Measurements from ENCODE around the gene CATSPER1. TPM values are rescaled to one million over a fixed set of nuclear protein-coding genes. Genes with fewer than 3 reads are reported as not detected.
A peak's percentile ranks its signal among the peaks of the same experiment; 100 is the strongest.

CATSPER1 gene
- total and polyA plus RNA-seq, 2 of the 13 experiments (the other 11 are each of a cell fraction or from before 2014, with no cell fraction given) = 0.17 TPM; not detected in 1

DNA sequence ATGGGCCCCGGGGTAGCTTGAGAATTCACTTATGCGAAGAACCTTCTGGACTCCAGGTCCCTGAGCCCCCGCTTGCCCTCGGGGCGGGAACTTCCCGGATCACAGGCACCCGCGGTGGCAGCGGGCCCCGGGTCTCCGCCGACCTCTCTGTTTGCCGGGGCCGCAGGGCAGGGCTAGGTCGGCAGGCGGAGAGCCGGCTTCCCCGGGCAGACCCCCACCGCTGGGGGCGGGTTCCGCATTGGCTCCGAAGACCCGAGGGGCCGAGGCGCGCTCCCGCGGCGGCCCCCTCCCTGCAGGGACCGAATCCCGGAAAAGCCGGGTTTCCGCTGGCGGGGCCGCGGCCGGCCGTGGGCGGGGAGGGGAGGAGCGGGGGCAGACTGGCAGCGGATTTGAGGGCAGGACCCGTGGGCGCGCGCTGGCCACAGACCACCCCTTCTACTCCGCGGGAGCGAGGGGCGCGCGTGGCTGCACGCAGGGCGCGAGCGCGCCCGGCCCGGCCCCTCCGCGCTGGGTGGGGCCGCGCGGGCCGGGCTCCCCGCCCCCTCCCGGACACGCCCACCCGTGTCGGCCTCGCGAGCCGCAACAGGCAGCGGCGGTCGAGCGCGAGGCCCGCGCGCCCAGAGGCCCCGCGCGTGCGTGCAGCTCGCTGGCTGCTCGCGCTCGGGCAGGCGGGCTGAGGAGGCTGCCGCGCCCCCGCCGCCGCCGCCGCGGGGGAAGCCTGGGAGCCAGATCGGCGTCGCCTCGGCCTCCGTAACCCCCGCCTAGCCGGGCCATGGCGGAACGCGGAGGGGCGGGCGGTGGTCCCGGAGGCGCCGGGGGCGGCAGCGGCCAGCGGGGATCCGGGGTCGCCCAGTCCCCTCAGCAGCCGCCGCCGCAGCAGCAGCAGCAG is 43.7 kb upstream of the CATSPER1 start, which contains the start of gene PACS1 (continued):
- TF ChIP-seq MLXIP (CRISPR knock-in tag; IDR thresholded peaks at IDR 0.05; ENCODE audit: borderline replicate concordance) (no peak), TGIF2 (CRISPR knock-in tag; IDR thresholded peaks at IDR 0.05) (0 out of 2 replicates have a peak, but pooled peaks have one; percentile 34), AGO1 (IDR thresholded peaks at IDR 0.05; ENCODE audit: low read depth, low read length, poor library complexity, severe bottlenecking) (peak; percentile 51), ARID2 (CRISPR knock-in tag; IDR thresholded peaks at IDR 0.05; ENCODE audit: borderline replicate concordance) (no peak), KLF16 (CRISPR knock-in tag; IDR thresholded peaks at IDR 0.05) (0 out of 4 replicates have a peak, but pooled peaks of 1 of the 2 experiments have one; percentile 55), RNF2 (conservative IDR thresholded peaks at IDR 0.05; ENCODE audit: low read depth) (0 out of 2 replicates have a peak, but pooled peaks have one; percentile 28), NCOA5 (CRISPR knock-in tag; IDR thresholded peaks at IDR 0.05) (no peak), ZNF768 (CRISPR knock-in tag; IDR thresholded peaks at IDR 0.05) (peak; percentile 72; the same call in 1 of the 2 replicates), ZSCAN20 (CRISPR knock-in tag; IDR thresholded peaks at IDR 0.05; ENCODE audit: borderline replicate concordance) (0 out of 2 replicates have a peak, but pooled peaks have one; percentile 43), ZSCAN9 (CRISPR knock-in tag; IDR thresholded peaks at IDR 0.05; ENCODE audit: borderline replicate concordance) (peak; percentile 29; the same call in 1 of the 2 replicates), NFKB2 (CRISPR knock-in tag; IDR thresholded peaks at IDR 0.05; ENCODE audit: borderline replicate concordance) (0 out of 2 replicates have a peak, but pooled peaks have one; percentile 52), ZFP36 (IDR thresholded peaks at IDR 0.05; ENCODE audit: borderline replicate concordance, low read depth, low read length, partially characterized antibody) (no peak), MAZ (IDR thresholded peaks at IDR 0.05; ENCODE audit: borderline replicate concordance, low read depth, low read length) (0 out of 2 replicates have a peak, but pooled peaks have one; percentile 3), MAZ (CRISPR knock-in tag; IDR thresholded peaks at IDR 0.05; ENCODE audit: low read depth) (no peak), KLF15 (CRISPR knock-in tag; IDR thresholded peaks at IDR 0.05; ENCODE audit: borderline replicate concordance) (no peak), POLR2A (IDR thresholded peaks at IDR 0.05; ENCODE audit: insufficient read depth in 1 of 2, low read depth in 2 of 2, low read length in 2 of 2) (peak in 1 of 2 experiments; percentile 46; a peak in 1 of 4 replicates), SIN3A (IDR thresholded peaks at IDR 0.05; ENCODE audit: borderline replicate concordance, low read depth, low read length) (peak; percentile 68; the same call in 1 of the 2 replicates), ETV5 (CRISPR knock-in tag; IDR thresholded peaks at IDR 0.05; ENCODE audit: borderline replicate concordance) (0 out of 2 replicates have a peak, but pooled peaks have one; percentile 45)
- TF ChIP-seq, protein P1, sequence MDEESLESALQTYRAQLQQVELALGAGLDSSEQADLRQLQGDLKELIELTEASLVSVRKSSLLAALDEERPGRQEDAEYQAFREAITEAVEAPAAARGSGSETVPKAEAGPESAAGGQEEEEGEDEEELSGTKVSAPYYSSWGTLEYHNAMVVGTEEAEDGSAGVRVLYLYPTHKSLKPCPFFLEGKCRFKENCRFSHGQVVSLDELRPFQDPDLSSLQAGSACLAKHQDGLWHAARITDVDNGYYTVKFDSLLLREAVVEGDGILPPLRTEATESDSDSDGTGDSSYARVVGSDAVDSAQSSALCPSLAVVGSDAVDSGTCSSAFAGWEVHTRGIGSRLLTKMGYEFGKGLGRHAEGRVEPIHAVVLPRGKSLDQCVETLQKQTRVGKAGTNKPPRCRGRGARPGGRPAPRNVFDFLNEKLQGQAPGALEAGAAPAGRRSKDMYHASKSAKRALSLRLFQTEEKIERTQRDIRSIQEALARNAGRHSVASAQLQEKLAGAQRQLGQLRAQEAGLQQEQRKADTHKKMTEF (CRISPR knock-in tag; IDR thresholded peaks at IDR 0.05) = peak; percentile 76; the same call in 1 of the 2 replicates
- TF ChIP-seq, protein P2, sequence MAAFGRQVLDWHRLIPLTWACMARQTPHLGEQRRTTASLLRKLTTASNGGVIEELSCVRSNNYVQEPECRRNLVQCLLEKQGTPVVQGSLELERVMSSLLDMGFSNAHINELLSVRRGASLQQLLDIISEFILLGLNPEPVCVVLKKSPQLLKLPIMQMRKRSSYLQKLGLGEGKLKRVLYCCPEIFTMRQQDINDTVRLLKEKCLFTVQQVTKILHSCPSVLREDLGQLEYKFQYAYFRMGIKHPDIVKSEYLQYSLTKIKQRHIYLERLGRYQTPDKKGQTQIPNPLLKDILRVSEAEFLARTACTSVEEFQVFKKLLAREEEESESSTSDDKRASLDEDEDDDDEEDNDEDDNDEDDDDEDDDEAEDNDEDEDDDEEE (CRISPR knock-in tag; IDR thresholded peaks at IDR 0.05) = 0 out of 2 replicates have a peak, but pooled peaks have one; percentile 32
- TF ChIP-seq, protein P3, sequence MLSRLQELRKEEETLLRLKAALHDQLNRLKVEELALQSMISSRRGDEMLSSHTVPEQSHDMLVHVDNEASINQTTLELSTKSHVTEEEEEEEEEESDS (CRISPR knock-in tag; IDR thresholded peaks at IDR 0.05; ENCODE audit: borderline replicate concordance) = no peak
